GM21529 (cell line): Measurements from ENCODE around the gene OSBPL2.

Source experiments
- ATAC-seq: cut with Tn5 transposase; IDR thresholded peaks from one replicate; pipeline ENCODE4 v1.9.1; 2021; ENCODE audit not compliant: unreplicated experiment

Gene OSBPL2

GRCh38 chr20:62277253-62277652, 38.9 kb downstream of the OSBPL2 start:
- ATAC-seq = no peak

- no peak for ATAC-seq
Measured at GRCh38 chr20:62280303-62280702, 42.0 kb downstream of the OSBPL2 start.

- no peak for ATAC-seq
Measured at GRCh38 chr20:62281161-62281933, 43.0 kb downstream of the OSBPL2 start.

- ATAC-seq = no peak
Measured at GRCh38 chr20:62282103-62282502, 43.8 kb downstream of the OSBPL2 start.

GRCh38 chr20:62282877-62283503, 44.7 kb downstream of the OSBPL2 start:
- no peak for ATAC-seq

- ATAC-seq = no peak
Measured at GRCh38 chr20:62284448-62284847, 46.1 kb downstream of the OSBPL2 start.

- ATAC-seq = no peak
Measured at GRCh38 chr20:62285151-62285550, 46.8 kb downstream of the OSBPL2 start.

GRCh38 chr20:62285722-62286121, 47.4 kb downstream of the OSBPL2 start:
- ATAC-seq = no peak

- ATAC-seq = no peak
Measured at GRCh38 chr20:62286493-62287064, 48.3 kb downstream of the OSBPL2 start.

- no peak for ATAC-seq
Measured at GRCh38 chr20:62287129-62287528, 48.8 kb downstream of the OSBPL2 start.

- no peak for ATAC-seq
Measured at GRCh38 chr20:62287759-62288534, 49.6 kb downstream of the OSBPL2 start.

- no peak for ATAC-seq
Measured at GRCh38 chr20:62288535-62289105, 50.3 kb downstream of the OSBPL2 start.

GRCh38 chr20:62289131-62289530, 50.8 kb downstream of the OSBPL2 start:
- ATAC-seq = no peak

- no peak for ATAC-seq
Measured at GRCh38 chr20:62289898-62290297, 51.6 kb downstream of the OSBPL2 start.

- ATAC-seq = no peak
Measured at GRCh38 chr20:62291251-62292066, 53.1 kb downstream of the OSBPL2 start.

- no peak for ATAC-seq
Measured at GRCh38 chr20:62292108-62292507, 53.8 kb downstream of the OSBPL2 start.

GRCh38 chr20:62293111-62293784, 54.9 kb downstream of the OSBPL2 start:
- ATAC-seq = no peak

GRCh38 chr20:62293946-62294345, 55.6 kb downstream of the OSBPL2 start:
- ATAC-seq = no peak

- no peak for ATAC-seq
Measured at GRCh38 chr20:62294516-62294915, 56.2 kb downstream of the OSBPL2 start.
